NCI-H2227 (cell line): ENCODE data around the gene B4GALNT2.
A peak's percentile ranks its signal among the peaks of the same experiment; 100 is the strongest.
"Not testable (repeated sequence)": the region's sequence is repeated elsewhere in the genome, so short reads cannot be mapped to it uniquely, and the experiment has no call there.

ENCODE experiments used
- DNase-seq: peaks from one replicate; lab custom pipeline; 2025; ENCODE audit not compliant: unreplicated experiment; lab: John Stamatoyannopoulos, UW

The B4GALNT2 gene

DNA sequence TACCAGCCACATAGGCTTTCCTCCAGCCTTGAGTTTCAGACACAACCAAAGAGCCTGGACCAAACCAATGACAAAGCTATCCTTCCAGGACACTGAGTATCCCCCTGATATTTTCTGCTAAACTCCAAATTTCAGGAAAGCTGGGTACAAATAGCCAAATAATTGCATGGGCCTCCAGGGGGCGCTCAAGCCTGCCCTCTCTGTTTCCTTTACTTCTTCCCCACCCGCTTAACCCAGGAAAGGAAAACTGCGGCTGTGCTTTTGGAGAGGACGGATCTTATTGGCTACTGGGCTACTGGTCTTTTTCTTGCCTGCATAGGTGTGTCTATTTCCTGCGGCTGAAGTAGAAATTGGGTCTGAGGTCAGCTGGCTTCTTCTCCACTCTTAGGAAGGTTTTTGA lies 47.7 kb downstream of the B4GALNT2 start:
- peak; percentile 14 for DNase-seq

DNA sequence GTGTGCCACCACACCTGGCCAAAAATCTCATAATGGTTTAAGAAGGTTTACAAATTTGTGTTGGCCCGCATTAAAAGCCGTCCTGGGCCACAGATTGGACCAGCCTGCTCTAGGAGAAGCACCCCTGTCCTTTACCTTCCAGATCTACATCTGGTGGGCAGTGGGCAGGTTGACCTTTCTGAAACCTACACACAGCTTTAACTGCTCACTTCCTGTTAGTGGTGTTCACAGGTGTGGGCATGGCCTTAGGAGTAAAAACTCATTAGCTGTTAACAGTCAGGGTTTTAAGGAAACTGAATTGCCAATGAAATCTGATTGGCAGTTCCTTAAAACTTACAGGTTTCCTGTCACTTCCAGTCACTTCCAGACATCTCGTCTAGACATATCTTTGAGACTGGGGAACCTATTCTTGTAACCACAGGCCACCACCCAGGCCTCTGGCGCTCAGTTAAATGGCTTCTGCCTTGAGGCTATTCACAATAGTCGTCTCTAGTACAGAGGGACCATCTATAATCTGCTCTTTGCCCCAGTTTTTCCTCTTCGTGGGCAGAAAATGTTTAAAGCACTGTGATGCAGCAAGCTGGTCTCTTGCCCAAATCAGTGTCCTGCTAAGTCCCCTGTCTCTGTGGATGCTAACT lies 48.5 kb downstream of the B4GALNT2 start:
- no peak for DNase-seq

DNA sequence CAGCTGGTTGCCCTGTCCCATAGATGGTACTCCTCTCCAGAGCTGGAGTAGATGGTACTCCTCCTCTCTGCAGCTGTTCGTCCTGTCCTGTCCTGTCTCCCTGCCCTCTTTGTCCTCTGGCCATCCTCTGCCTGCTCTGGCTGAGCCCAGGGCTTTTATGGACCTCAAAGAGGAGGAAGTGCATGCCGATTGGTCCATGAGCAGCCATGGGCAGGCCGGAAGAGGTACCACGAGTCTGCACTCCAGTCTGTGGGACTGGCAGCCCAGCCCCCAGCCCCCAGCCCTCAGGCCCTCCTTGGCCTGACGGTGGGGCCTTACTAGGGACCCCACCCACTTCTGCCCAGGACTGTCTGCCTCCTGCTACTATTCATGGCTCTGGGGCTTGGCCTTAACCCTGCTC lies 50.8 kb downstream of the B4GALNT2 start:
- DNase-seq = no peak

DNA sequence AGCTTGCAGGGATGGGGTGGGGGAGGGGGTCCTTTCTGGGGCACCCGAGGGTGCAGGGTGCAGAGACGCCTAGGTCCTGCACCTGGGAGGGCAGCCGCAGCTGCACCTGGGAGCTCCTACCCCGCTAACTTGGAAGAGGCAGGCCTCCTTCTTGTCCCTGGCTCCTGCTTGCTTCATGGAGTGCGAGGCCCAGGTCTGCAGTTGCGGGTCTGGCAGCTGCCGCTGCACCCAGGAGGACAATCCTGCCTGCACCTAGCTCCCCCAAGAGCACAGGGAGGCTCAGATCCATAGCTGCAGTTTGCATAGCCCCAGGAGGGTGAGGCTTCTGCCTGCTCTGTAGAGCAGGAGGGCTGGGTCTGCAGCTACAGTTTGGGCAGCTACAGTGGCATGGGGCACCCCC lies 51.2 kb downstream of the B4GALNT2 start:
- DNase-seq = no peak

DNA sequence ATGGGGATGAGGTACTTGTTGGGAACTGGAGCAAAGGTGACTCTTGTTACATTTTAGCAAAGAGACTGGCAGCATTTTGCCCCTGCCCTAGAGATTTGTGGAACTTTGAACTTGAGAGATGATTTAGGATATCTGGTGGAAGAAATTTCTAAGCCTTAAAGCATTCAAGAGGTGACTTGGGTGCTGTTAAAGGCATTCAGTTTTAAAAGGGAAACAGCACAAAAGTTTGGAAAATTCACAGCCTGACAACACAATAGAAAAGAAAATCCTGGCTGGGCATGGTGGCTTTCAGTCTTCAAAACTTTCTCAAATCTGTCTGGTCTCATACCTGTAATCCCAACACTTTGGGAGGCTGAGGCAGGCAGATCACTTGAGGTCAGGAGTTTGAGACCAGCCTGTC lies 52.0 kb downstream of the B4GALNT2 start:
- not testable (repeated sequence) for DNase-seq

DNA sequence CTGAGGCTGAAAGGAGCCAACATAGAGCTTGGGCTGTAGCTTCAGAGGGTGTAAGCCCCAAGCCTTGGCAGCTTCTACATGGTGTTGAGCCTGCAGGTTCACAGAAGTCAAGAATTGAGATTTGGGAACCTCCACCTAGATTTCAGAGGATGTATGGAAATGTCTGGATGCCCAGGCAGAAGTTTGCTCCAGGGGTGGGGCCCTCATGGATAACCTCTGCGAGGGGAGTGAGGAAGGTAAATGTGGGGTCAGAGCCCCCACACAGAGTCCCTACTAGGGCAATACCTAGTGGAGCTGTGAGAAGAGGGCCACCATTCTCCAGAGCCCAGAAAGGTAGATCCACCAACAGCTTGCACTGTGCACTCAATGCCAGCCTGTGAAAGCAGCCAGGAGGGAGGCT lies 52.8 kb downstream of the B4GALNT2 start:
- DNase-seq = not testable (repeated sequence)

DNA sequence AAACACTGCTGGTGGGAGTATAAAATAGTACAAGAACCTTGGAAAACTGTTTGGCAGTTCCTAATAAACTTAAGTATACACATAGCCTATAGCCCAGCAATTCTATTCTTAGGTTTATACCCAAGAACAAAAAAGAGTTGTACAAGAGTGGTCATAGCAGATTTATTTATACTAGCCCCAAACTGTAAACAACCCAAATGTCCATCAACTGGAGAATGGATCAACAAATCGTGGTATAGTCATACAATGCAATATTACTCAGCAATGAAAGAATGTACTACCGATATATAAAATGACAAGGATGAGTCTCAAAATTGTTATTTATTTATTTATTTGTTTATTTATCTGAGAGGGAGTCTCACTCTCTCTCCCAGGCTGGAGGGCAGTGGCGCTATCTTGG lies 54.7 kb downstream of the B4GALNT2 start:
- no peak for DNase-seq

DNA sequence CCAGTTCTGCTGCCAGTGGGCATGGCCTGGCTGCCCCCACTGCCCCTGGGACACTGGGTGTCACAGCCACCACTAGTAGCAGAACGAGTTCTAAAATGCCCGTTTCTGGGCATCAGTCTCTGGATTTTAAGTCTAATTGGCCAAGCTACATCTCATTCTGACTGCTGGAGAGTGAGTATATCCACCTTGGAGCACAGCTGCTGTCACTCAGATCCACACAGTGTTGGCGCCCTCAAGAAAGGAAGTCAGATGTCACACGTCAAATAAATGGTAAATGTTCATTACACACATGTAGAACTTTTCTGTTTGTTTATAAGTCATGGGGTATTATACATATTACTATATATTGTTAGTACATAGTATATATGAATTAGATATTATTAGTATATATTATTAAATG lies 58.4 kb downstream of the B4GALNT2 start:
- DNase-seq = peak; percentile 11

DNA sequence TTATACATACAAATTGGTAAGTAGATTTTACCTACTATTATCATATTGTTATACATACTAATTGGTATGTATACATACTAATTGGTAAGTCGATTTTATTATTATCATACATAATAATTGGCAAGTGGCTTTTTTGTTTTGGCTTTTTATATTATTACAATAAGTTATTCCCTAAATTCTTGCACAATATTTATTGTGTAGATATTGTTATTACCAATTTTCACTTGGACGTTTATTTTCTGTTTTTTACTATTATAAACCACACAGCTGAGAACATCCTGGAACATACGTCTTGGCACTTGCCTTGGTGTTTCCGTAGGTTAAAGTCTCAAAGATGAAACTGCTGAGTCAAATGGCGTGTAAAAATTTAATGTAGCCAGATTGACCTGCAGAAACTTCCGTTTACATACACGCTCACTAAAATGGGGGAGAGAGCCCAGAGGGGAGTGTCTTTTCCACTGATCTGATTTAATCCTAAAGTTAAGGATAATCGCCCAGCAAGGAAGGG lies 58.9 kb downstream of the B4GALNT2 start:
- no peak for DNase-seq

DNA sequence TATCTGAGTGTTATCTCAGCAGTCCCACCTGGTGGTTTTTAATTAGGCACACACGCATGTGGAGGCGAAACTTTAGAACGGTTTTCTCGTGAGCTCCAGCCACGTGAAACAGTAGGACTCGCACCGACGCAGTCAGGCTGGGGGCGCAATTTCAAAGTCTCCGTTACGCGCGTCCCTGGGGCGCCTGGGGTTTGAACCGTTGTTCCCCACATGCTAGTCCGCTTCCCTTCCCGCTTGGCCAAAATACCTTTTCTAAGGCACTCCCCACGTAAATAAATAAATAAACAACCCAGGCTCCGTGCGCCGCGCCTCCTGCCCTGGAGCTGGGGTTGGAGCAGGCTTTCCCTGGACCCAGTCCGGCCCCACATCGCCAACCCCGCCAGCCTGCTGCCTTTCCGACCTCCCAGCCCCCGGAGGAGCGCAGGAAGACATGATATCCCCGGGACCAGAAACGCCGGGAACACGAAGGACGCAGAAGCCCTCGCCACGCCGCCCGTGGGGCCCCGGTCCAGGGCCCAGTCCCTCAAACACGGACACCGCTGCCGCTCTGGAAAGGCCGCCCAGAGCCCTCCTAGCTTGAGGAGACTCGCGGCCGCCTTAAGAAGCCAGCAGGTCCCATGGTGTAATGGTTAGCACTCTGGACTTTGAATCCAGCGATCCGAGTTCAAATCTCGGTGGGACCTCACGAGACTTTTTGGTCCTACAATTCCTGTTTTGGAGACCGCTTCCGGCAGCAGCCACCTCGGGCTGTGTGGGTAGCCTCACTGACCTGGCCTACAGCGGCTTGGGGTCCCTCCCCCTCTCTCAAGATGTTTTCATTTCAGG lies 59.6 kb downstream of the B4GALNT2 start:
- DNase-seq = peak; percentile 94

DNA sequence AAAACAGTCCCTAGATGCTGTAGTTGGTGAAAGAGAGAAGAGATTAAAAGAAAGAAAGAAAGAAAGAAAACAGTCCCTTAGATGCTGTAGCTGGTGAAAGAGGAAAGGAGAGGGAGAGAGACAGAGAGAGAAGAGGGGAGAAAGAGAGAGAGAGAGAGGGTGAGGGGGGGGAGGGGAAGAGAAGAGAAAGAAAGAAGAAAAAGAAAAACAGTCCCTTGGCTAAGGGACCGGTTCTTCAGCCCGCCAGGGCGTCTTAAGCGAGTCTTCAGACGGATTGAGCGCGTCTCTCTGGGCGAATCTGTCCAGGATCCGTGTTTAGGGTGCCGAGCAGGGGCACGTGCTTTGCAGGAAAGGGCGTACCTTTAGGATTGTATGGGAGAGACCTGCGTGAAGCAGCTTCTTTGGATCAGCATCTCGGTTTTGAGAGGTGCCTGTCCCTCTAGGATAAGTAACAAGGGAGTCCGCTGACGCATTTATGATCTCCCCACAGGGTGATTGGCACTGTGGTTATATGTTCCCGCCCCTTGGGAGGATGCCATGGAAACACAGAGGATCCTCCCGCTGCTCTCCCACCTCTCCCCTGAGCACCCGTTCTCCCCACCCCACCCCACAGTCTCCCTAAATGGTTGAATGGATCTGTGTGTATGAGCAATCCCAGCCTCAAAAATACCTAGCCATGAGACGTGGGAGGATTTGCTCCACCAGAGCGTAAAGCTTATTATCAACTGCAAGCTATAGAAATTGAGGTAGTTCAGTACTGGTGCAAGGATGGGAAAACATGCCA lies 61.1 kb downstream of the B4GALNT2 start:
- DNase-seq = peak; percentile 77

DNA sequence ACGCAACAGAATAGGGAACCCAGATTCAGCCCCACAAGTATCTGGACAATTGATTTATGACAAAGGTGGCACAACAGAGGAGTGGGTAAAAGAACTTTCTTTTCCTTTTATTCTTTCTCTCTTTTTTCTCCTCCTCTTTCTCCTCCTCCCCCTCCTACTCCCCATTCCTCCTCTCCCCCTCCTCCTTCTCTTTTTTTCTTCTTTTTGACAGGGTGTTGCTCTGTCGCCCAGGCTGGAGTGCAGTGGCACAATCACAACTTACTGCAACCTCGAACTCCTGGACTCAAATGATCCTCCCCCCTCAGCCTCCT lies 61.7 kb downstream of the B4GALNT2 start:
- no peak for DNase-seq

DNA sequence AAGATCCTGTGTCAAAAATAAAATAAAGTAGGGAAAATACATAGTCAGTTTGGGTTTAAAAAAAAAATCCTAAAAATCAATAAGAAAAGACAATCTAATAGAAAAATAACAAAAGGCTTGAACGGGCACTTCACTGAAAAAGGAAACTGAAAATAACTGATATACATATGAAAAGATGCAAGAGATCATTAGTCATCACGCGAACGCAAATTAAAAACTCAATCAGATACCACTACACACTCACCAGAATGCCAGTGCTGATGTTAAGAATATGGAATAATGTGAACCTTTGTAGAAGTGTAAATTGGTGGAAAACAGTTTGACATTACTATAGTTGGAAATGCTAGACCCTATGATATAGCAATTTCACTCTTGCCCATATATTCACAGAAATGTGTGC lies 63.2 kb downstream of the B4GALNT2 start:
- DNase-seq = no peak

DNA sequence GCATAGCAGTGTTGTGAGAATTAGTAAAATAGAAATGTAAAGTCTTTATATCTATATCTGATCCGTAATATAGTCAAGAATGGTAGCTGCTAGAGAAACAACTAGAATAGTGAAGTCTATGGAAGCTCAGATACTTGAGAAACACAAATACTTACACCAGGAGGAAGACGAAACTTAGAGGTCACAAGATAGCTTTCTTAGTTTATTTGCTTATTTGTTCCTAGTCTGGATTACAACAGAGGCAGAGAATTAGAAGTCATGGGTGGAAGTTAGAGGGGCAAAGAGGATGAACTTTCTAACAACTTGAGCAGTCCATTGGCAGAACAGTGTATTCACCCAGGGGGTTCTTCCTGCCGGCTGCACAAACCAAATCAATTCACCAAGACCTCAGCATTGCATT lies 64.0 kb downstream of the B4GALNT2 start:
- DNase-seq = no peak

DNA sequence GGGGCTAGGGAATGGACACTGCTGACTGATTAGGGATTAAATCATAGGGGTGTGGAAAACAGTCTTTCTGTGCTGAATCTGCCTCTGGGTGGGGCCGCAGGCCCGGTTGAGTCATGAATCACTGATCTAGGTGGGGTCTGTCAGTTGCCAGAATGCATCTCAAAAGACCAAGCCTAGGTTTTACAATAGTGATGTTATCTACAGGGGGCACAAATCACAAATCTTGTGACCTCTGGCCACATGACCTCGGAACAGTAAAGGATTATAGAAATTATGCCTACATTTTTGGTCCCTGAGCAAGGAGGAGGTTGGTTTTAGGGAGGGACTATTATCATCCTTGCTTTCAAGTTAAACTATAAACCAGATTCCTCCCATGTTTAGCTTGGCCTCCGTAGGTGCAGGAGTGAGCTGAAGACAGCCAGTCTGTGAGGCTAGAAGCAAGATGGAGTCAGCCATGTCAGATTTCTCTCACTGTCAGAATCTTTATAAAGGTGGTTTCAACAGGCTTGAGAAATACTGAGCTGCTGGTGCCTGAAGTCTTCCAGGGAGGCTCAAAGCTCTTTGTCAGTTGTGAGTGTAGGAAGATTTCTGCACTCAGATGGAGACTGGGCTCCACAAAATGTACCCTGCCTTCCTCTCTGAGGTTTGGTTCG lies 64.9 kb downstream of the B4GALNT2 start:
- DNase-seq = no peak

DNA sequence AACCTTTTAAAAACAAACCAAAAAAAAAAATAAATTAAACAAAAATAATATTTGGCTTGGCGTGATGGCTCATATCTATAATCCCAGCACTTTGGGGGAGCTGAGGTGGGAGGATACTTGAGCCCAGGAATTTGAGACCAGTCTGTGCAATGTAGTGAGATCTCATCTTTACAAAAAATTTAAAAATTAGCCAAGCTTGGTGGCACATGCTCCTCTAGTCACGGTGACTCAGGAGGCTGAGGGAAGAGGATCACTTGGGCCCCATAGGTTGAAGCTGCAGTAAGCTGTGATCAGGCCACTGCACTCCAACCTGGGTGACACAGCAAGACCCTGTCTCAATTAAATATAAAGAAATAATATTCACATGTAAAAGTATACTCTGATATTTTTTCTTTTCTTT lies 65.6 kb downstream of the B4GALNT2 start:
- DNase-seq = no peak

DNA sequence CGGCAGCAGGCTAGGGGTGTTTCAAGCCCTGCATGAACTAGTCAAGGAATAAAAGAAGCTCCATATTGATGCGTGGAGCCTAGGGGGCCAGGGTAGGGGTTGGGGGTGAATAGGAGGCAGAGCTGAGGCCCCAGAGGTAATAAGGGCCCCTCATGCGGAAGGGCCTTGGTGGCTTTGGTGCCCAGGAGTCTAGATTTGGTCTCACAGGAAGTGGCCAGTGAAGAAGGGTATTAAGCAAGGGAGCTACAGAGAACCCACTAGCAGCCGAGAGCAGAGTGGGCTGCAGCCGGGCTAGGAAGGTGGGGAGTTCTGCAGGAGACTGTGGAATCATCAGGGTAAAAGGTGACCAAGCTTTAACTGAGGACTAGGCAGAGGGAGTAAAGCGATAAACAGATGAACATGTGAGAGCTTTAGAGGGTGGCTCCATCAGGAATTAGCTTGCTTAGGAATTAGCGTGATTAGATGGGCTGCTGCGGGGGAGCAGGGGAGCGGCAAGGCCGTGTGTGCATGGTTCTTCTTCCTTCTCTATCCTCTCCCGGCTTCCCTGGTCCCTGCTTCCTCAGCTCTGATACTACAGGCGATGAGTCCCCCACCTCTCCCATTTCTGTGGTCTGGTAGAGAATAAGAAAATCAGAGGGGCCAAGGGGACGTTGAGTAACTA lies 68.0 kb downstream of the B4GALNT2 start:
- no peak for DNase-seq

DNA sequence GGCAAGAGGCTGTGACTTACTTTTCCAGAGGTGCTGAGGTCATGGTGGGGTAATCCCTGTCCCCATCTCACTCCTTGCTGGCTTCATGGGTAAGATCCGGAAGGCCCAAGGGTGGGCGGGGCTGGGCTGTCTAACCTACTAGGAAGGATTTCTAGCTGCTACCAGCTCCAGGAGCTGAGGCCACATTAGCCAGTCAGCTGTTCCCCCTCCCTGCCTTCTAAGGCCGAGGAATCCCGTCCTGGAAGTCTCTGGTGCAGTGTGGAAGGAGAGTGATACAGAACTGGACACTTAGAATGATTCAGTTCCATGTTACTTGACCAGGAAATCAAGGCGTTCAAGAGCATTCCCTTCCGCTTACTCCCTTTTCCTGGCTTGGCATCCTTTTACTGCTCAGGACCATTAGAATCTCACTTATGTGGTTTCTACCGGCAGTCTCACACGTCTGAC lies 68.9 kb downstream of the B4GALNT2 start:
- no peak for DNase-seq

DNA sequence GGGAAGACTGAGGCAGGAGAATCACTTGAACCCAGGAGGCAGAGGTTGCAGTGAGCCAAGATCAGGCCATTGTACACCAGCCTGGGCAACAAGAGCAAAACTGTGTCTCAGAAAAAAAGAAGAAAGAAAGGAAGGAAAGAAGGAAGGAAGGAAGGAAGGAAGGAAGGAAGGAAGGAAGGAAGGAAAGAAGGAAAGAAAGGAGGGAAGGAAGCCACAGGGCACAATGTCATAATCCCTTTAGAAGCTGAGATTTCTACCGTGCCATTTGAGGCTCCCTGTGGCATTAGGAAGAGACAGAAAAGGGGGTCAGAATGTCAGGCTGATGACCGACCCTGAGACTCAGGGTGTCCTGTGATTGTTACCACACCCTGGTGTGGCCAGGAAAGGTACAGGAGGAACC lies 71.2 kb downstream of the B4GALNT2 start:
- no peak for DNase-seq

DNA sequence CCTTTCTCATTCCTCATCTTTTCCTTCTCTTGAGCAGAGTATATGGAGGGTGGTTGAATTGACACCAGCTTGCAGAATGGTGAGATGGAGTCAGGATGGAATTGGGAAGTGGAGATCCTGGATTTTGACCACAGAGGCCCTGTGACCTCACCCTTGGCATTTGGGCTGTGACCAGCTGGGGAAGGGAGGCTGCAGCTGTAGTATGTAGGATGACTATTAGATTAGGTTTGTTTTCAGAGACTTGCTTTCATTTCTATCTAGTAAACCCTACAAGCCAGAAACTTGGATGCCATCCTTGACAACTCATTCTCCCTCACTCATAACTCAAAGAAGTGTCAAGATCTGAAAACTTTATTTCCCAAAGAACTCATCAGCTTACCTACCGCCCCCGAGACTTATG lies 71.9 kb downstream of the B4GALNT2 start:
- DNase-seq = no peak

DNA sequence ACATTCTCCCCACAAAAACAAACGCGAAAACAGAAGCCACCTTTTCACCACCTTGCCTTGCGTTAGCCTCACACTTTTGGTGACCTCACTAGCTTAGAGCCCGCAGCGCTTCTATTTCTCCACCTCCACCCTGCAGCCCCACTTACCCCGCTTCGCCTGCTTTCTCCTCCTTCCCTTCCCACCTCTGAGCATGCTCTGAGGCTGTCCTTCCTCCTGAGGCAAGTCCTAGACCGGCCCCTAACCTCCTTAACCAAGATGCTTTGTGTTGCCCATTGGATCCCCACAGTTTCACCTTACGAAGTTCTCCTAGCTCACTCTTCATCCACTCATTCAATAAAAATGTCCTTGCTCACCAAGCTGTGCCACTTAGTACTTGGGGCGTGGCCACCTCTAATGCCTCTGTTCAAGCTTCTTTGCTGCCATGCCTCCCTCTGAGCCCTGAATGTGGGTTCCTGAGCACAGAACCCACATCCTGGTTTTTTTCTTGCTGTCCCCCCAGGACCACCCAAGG lies 76.5 kb downstream of the B4GALNT2 start:
- DNase-seq = no peak
